ENCODE data around the gene PIK3R4. TPM values are rescaled to one million over a fixed set of nuclear protein-coding genes. Genes with fewer than 3 reads are reported as not detected.

PIK3R4 gene
- total RNA-seq, 6 donors from 2014 or later, result 24.6 to 44.2 (median 33.4) TPM

- no peak for ATAC-seq (ENCODE audit: low FRiP score in 2 of 2)
- Histone ChIP-seq H3K4me1 (no peaks in the 10 kb centered on the region), H3K36me3 (no peaks in the 10 kb centered on the region), H3K4me3 (no peak overlapping the region), H3K27me3 (no peaks in the 10 kb centered on the region), H3K9me3 (no peaks in the 10 kb centered on the region), H3K27ac (no peak overlapping the region)
- no peak for DNase-seq
- TF ChIP-seq EP300 (IDR thresholded peaks at IDR 0.05) (no peak), POLR2A (IDR thresholded peaks at IDR 0.05) (no peak), CTCF (IDR thresholded peaks at IDR 0.05) (no peak), POLR2AphosphoS5 (IDR thresholded peaks at IDR 0.05) (no peak)
- 67 to 75% methylated on average over 1 of the region's 1 CpG for WGBS, 2 donors
Measured at GRCh38 chr3:130662501-130662996, 84.1 kb downstream of the PIK3R4 start.

- TF ChIP-seq POLR2A (IDR thresholded peaks at IDR 0.05) (no peak), CTCF (IDR thresholded peaks at IDR 0.05) (no peak), POLR2AphosphoS5 (IDR thresholded peaks at IDR 0.05) (no peak), EP300 (IDR thresholded peaks at IDR 0.05) (no peak)
- 81 to 84% methylated on average over 7 of the region's 7 CpGs for WGBS, 2 donors
- Histone ChIP-seq H3K9me3 (no peaks in the 10 kb centered on the region), H3K36me3 (no peaks in the 10 kb centered on the region), H3K4me3 (no peak overlapping the region), H3K27me3 (no peaks in the 10 kb centered on the region), H3K27ac (no peak overlapping the region), H3K4me1 (no peaks in the 10 kb centered on the region)
- ATAC-seq (ENCODE audit: low FRiP score in 2 of 2) (no peak), DNase-seq (no peak)
Measured at GRCh38 chr3:130661140-130661891, 85.3 kb downstream of the PIK3R4 start.

- H3K4me3 ChIP-seq, result no peak overlapping the region
- WGBS, 2 donors, result 84 to 85% methylated on average over 1 of the region's 1 CpG
- H3K27ac ChIP-seq, result no peak overlapping the region
- ATAC-seq (ENCODE audit: low FRiP score in 2 of 2) (no peak), DNase-seq (no peak)
- H3K27me3 ChIP-seq, result no peaks in the 10 kb centered on the region
- no peaks in the 10 kb centered on the region for H3K4me1 ChIP-seq
- H3K9me3 ChIP-seq, result no peaks in the 10 kb centered on the region
- no peaks in the 10 kb centered on the region for H3K36me3 ChIP-seq
- no peak for TF ChIP-seq POLR2AphosphoS5 (IDR thresholded peaks at IDR 0.05)
Measured at GRCh38 chr3:130659911-130660310, 86.7 kb downstream of the PIK3R4 start.

- H3K27me3 ChIP-seq, result no peaks in the 10 kb centered on the region
- ATAC-seq (ENCODE audit: low FRiP score in 2 of 2) (no peak), DNase-seq (no peak)
- no peaks in the 10 kb centered on the region for H3K36me3 ChIP-seq
- H3K9me3 ChIP-seq, result no peaks in the 10 kb centered on the region
- TF ChIP-seq CTCF (IDR thresholded peaks at IDR 0.05), result no peak
- no peak for TF ChIP-seq POLR2A (IDR thresholded peaks at IDR 0.05)
- no peak for TF ChIP-seq EP300 (IDR thresholded peaks at IDR 0.05)
- TF ChIP-seq POLR2AphosphoS5 (IDR thresholded peaks at IDR 0.05), result no peak
- no peak overlapping the region for H3K27ac ChIP-seq
- H3K4me3 ChIP-seq, result no peak overlapping the region
- H3K4me1 ChIP-seq, result no peaks in the 10 kb centered on the region
- whole genome bisulfite sequencing, 2 donors, result 82 to 83% methylated on average over 4 of the region's 4 CpGs
Measured at GRCh38 chr3:130658678-130659077, 88.0 kb downstream of the PIK3R4 start.

GRCh38 chr3:130656627-130657026 is 90.0 kb downstream of the PIK3R4 start:
- no peak overlapping the region for H3K4me3 ChIP-seq
- DNase-seq (no peak), ATAC-seq (ENCODE audit: low FRiP score in 2 of 2) (no peak)
- H3K4me1 ChIP-seq, result no peaks in the 10 kb centered on the region
- no peaks in the 10 kb centered on the region for H3K36me3 ChIP-seq
- no peaks in the 10 kb centered on the region for H3K9me3 ChIP-seq
- 87 to 91% methylated on average over 4 to 5 of the region's 5 CpGs for WGBS, 2 donors
- no peak for TF ChIP-seq CTCF (IDR thresholded peaks at IDR 0.05)
- no peak for TF ChIP-seq EP300 (IDR thresholded peaks at IDR 0.05)
- no peak for TF ChIP-seq POLR2A (IDR thresholded peaks at IDR 0.05)
- no peak for TF ChIP-seq POLR2AphosphoS5 (IDR thresholded peaks at IDR 0.05)
- H3K27ac ChIP-seq, result no peak overlapping the region
- H3K27me3 ChIP-seq, result no peaks in the 10 kb centered on the region
